Peyer's patch (tissue), 4 donors: Measurements from ENCODE around the gene ABHD12.

Experiments
- POLR2A ChIP-seq, 2 donors: fragments of 450-650 bp; IDR thresholded peaks; one replicate each; pipeline ENCODE4 v1.5.1; 2017; ENCODE audit warnings: antibody characterized with exemption in 2 of 2, mild to moderate bottlenecking in 2 of 2, moderate library complexity in 2 of 2
- TF ChIP-seq, protein P1 (sequence below), 6 experiments: fragments of 450-650 bp in 4 of 6; fragments of 200-600 bp in 2 of 6; sonication (generic) in 1 of 6; IDR thresholded peaks; one replicate each; pipeline ENCODE4 v1.5.1; 2017 to 2019; ENCODE audit warnings: antibody characterized with exemption in 6 of 6, mild to moderate bottlenecking in 3 of 6, moderate library complexity in 1 of 6

DNA sequence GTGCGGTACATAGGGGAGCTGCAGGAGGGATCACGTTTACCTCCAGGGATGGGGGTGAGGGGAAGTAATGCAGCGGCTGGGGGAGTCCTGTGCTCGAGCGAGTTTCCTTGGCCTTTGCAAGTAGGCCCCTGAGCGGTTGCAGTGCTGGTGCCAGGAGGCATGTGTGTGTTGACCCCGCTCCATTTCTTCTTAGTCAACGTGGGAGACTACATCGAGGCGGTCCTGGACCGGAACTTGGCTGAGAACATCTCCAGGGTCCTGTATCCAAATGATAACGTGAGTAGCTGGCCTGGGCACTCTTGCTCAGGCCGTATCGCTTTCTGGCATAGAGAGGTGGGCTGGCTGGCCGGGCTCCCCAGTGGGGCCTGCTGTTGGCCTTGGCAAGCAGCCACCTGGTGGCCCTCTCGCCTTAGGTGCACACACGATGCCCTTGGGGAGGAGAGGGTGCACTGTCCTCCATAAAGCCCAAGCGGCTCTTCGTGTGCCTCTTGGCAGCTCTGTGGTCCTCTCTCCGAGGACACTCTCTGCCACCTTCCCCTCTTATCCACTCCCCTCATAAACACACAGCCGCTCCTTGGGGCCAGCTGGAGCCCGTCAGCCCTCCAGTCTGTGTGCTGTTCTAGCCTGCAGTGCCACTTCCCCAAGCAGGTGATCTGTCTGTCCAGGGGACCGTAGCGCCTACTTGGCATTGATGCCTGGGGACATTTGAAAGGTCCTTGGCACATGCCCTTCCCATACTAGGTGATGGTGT is 113.4 kb downstream of the ABHD12 start:
- no peak for TF ChIP-seq POLR2A (IDR thresholded peaks at IDR 0.05)
- TF ChIP-seq, protein P1, sequence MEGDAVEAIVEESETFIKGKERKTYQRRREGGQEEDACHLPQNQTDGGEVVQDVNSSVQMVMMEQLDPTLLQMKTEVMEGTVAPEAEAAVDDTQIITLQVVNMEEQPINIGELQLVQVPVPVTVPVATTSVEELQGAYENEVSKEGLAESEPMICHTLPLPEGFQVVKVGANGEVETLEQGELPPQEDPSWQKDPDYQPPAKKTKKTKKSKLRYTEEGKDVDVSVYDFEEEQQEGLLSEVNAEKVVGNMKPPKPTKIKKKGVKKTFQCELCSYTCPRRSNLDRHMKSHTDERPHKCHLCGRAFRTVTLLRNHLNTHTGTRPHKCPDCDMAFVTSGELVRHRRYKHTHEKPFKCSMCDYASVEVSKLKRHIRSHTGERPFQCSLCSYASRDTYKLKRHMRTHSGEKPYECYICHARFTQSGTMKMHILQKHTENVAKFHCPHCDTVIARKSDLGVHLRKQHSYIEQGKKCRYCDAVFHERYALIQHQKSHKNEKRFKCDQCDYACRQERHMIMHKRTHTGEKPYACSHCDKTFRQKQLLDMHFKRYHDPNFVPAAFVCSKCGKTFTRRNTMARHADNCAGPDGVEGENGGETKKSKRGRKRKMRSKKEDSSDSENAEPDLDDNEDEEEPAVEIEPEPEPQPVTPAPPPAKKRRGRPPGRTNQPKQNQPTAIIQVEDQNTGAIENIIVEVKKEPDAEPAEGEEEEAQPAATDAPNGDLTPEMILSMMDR (IDR thresholded peaks at IDR 0.05) = no peak
